OCI-LY3 (cell line): ENCODE data around the gene RAP1B.

Experiments
- H2AFZ ChIP-seq: fragments of 200-600, 300-600 bp; shearing (Covaris generic); 2 replicates; pipeline ENCODE4 v1.6.0; 2014; ENCODE audit warnings: antibody characterized with exemption, low read depth, low read length
- H3K27ac ChIP-seq: fragments of 200-600, 300-600 bp; sonication (generic); 2 replicates; pipeline ENCODE4 v1.5.1; 2014; ENCODE audit warnings: mild to moderate bottlenecking, low read length, moderate library complexity, mixed read lengths
- H3K27me3 ChIP-seq: fragments of 200-600, 300-600 bp; sonication (generic); 2 replicates; pipeline ENCODE4 v1.6.1; 2014; ENCODE audit warnings: low read depth, low read length, mixed read lengths
- H3K36me3 ChIP-seq: fragments of 200-600, 300-600 bp; sonication (generic); replicated peaks from 2 replicates; pipeline ENCODE3; 2014; ENCODE audit warnings: low read depth, low read length, mixed read lengths
- H3K4me1 ChIP-seq: fragments of 300-600, 200-600 bp; sonication (generic); 2 replicates; pipeline ENCODE4 v1.6.1; 2014; ENCODE audit warnings: low read length, mixed read lengths
- H3K4me2 ChIP-seq: fragments of 200-600, 300-600 bp; sonication (generic); 2 replicates; pipeline ENCODE4 v1.6.1; 2014; ENCODE audit warnings: low read length, mixed read lengths
- H3K4me3 ChIP-seq: fragments of 300-600, 200-600 bp; sonication (generic); 2 replicates; pipeline ENCODE4 v1.5.1; 2014; ENCODE audit warnings: antibody characterized with exemption, mild to moderate bottlenecking, low read length, moderate library complexity
- H3K79me2 ChIP-seq: fragments of 300-600, 200-600 bp; shearing (Covaris generic); 2 replicates; pipeline ENCODE4 v1.6.1; 2014; ENCODE audit warnings: mild to moderate bottlenecking, low read length, mixed read lengths
- H3K9ac ChIP-seq: fragments of 300-600, 200-600 bp; shearing (Covaris generic); 2 replicates; pipeline ENCODE4 v1.6.0; 2014; ENCODE audit warnings: mild to moderate bottlenecking, low read length, moderate library complexity
- H3K9me3 ChIP-seq: fragments of 200-600, 300-600 bp; shearing (Covaris generic); 2 replicates; pipeline ENCODE4 v1.6.1; 2014; ENCODE audit warnings: low read length, mixed read lengths; ENCODE audit not compliant: insufficient read depth
- H4K20me1 ChIP-seq: fragments of 200-600, 300-600 bp; sonication (generic); 2 replicates; pipeline ENCODE4 v1.6.1; 2016; ENCODE audit warnings: low read length, mixed read lengths; ENCODE audit not compliant: insufficient read depth
- EZH2phosphoT487 ChIP-seq: fragments of 200-600 bp; shearing (Covaris generic); IDR thresholded peaks from 2 replicates; pipeline ENCODE4 v1.6.1; 2018; ENCODE audit warnings: antibody characterized with exemption, mixed run types, low read depth
- TF ChIP-seq, protein P1 (sequence below): fragments of 200-600, 300-600 bp; sonication (generic); IDR thresholded peaks from 2 replicates; pipeline ENCODE4 v1.5.1; 2014; ENCODE audit warnings: antibody characterized with exemption, low read length, low read depth

The RAP1B gene

DNA sequence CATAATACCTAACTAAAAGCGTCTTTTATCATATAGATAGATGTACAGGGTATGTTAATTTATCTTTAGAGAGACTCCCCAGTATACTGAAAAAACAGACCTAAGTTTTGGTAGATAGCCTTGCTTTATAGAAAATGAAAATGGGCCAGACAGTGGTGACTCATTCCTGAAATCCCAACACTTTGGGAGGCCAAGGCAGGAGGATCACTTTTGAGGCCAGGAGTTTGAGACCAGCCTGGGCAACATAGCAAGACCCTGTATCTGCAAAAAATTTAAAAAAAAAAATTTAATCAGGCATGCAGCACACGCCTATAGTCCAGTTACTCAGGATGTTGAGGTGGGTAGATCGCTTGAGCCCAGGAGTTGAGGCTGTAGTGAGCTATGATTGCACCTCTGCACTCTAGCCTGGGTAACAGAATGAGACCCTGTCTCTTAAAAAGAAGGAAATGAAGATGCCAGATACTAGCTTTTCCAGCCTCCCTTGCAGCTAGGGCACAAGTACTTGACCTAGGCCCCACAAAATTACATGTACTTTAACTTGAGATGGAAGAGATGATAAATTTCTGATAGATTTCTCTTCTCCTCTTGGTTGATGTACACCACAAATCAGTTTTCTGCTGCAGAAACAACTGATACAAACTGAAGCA lies 17.1 kb downstream of the RAP1B start:
- Histone ChIP-seq H3K27ac (no peak overlapping the region), H3K79me2 (peaks cover 97% of the 10 kb centered on the region), H3K4me1 (peaks cover 21% of the 10 kb centered on the region), H2AFZ (no peak overlapping the region), H3K4me3 (no peak overlapping the region), H4K20me1 (peaks cover 99% of the 10 kb centered on the region), H3K36me3 (peaks cover 43% of the 10 kb centered on the region), H3K4me2 (no peak overlapping the region), H3K27me3 (no peaks in the 10 kb centered on the region), H3K9me3 (no peaks in the 10 kb centered on the region), H3K9ac (no peak overlapping the region)
- TF ChIP-seq, protein P1, sequence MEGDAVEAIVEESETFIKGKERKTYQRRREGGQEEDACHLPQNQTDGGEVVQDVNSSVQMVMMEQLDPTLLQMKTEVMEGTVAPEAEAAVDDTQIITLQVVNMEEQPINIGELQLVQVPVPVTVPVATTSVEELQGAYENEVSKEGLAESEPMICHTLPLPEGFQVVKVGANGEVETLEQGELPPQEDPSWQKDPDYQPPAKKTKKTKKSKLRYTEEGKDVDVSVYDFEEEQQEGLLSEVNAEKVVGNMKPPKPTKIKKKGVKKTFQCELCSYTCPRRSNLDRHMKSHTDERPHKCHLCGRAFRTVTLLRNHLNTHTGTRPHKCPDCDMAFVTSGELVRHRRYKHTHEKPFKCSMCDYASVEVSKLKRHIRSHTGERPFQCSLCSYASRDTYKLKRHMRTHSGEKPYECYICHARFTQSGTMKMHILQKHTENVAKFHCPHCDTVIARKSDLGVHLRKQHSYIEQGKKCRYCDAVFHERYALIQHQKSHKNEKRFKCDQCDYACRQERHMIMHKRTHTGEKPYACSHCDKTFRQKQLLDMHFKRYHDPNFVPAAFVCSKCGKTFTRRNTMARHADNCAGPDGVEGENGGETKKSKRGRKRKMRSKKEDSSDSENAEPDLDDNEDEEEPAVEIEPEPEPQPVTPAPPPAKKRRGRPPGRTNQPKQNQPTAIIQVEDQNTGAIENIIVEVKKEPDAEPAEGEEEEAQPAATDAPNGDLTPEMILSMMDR: no peak
- TF ChIP-seq EZH2phosphoT487: no peak

DNA sequence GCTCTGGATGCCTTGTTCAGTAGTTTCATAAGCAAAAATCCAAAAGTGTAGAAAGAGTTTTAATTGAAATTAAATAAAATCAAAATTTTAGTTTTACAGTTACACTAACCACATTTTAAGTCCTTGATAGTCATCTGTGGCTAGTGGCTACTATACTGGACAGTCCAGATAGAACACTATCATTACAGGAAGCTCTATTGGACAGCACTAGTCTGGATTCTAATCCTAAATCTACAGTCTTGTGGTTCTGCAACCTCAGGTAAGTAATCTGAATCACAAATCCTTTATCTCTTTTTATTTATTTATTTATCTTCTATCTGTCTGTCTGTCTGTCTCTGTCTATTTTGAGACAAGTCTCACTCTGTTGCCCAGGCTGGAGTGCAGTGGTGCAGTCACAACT lies 18.0 kb downstream of the RAP1B start:
- H2AFZ ChIP-seq: no peak overlapping the region
- no peak overlapping the region for H3K27ac ChIP-seq
- H3K27me3 ChIP-seq: no peaks in the 10 kb centered on the region
- peaks cover 99% of the 10 kb centered on the region for H4K20me1 ChIP-seq
- H3K4me2 ChIP-seq: no peak overlapping the region
- H3K4me3 ChIP-seq: no peak overlapping the region
- H3K79me2 ChIP-seq: peaks cover 97% of the 10 kb centered on the region
- peaks cover 23% of the 10 kb centered on the region for H3K4me1 ChIP-seq
- H3K36me3 ChIP-seq: peaks cover 43% of the 10 kb centered on the region
- TF ChIP-seq, protein P1: no peak
- TF ChIP-seq EZH2phosphoT487: no peak
- no peaks in the 10 kb centered on the region for H3K9me3 ChIP-seq
- no peak overlapping the region for H3K9ac ChIP-seq

DNA sequence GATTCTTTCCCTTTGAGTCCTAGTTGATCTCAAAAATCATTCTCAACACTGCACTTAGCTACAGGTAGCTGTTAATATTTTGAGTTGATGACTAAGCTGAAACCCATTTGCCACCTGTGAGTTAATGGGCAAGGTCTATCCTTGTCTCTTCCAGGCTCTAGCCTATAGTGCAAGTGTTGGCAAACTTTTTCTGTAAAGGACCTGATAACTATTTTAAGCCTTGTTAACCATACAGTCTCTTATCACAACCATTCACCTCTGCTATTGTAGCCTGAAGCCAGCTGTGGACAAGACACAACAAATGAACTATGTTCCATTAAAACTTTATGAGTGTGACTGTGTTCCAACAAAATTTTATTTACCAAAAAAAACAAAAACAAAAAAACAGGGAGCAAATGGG lies 19.4 kb downstream of the RAP1B start:
- H3K36me3 ChIP-seq: peaks cover 35% of the 10 kb centered on the region
- H4K20me1 ChIP-seq: peaks cover 99% of the 10 kb centered on the region
- H3K4me2 ChIP-seq: no peak overlapping the region
- H3K9ac ChIP-seq: no peak overlapping the region
- TF ChIP-seq, protein P1: no peak
- TF ChIP-seq EZH2phosphoT487: no peak
- no peak overlapping the region for H2AFZ ChIP-seq
- H3K9me3 ChIP-seq: no peaks in the 10 kb centered on the region
- no peak overlapping the region for H3K27ac ChIP-seq
- H3K27me3 ChIP-seq: no peaks in the 10 kb centered on the region
- peaks cover 37% of the 10 kb centered on the region for H3K4me1 ChIP-seq
- H3K4me3 ChIP-seq: no peak overlapping the region
- peaks cover 96% of the 10 kb centered on the region for H3K79me2 ChIP-seq

DNA sequence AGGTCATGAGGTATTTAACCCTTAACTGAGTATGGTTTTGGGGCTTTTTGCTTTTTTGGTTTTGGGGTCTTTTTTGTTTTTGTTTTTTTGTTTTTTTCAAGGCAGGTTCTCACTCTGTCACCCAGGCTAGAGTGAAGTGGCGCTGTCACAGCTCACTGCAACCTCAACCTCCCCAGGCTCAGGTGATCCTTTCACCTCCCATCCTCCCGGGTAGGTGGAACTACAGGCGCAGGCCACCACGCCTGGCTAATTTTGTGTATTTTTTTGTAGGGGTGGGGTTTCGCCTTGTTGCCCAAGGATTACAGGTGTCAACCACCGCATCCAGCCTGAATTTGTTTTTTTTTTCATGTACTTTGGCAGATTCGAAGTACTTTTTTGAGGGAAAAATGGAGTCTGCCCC lies 19.9 kb downstream of the RAP1B start:
- Histone ChIP-seq H3K79me2 (peaks cover 96% of the 10 kb centered on the region), H4K20me1 (peaks cover 99% of the 10 kb centered on the region), H3K27me3 (no peaks in the 10 kb centered on the region), H3K4me2 (no peak overlapping the region), H3K9me3 (no peaks in the 10 kb centered on the region), H3K4me1 (peaks cover 38% of the 10 kb centered on the region), H3K4me3 (no peak overlapping the region), H3K36me3 (peaks cover 29% of the 10 kb centered on the region), H3K27ac (no peak overlapping the region), H2AFZ (no peak overlapping the region), H3K9ac (no peak overlapping the region)
- TF ChIP-seq, protein P1: no peak
- no peak for TF ChIP-seq EZH2phosphoT487
